Skin of body (tissue), 2 donors: ENCODE results near the gene NELFCD. TPM values are rescaled to one million over a fixed set of nuclear protein-coding genes. Genes with fewer than 3 reads are reported as not detected.
A peak's percentile ranks its signal among the peaks of the same experiment; 100 is the strongest.
"Not testable (repeated sequence)": the region's sequence is repeated elsewhere in the genome, so short reads cannot be mapped to it uniquely, and the experiment has no call there.

Experiments used
- DNase-seq: peaks from one replicate; lab custom pipeline; 2025; lab: John Stamatoyannopoulos, UW
- total RNA-seq: library from RNA; depleted of rRNA; stranded (reverse); fragments of >200 nt; gene quantifications from one replicate; pipeline ENCODE4 v1.2.3, GENCODE V29; 2014

The NELFCD gene, protein sequence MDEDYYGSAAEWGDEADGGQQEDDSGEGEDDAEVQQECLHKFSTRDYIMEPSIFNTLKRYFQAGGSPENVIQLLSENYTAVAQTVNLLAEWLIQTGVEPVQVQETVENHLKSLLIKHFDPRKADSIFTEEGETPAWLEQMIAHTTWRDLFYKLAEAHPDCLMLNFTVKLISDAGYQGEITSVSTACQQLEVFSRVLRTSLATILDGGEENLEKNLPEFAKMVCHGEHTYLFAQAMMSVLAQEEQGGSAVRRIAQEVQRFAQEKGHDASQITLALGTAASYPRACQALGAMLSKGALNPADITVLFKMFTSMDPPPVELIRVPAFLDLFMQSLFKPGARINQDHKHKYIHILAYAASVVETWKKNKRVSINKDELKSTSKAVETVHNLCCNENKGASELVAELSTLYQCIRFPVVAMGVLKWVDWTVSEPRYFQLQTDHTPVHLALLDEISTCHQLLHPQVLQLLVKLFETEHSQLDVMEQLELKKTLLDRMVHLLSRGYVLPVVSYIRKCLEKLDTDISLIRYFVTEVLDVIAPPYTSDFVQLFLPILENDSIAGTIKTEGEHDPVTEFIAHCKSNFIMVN
- 62.0 TPM for total RNA-seq

DNA sequence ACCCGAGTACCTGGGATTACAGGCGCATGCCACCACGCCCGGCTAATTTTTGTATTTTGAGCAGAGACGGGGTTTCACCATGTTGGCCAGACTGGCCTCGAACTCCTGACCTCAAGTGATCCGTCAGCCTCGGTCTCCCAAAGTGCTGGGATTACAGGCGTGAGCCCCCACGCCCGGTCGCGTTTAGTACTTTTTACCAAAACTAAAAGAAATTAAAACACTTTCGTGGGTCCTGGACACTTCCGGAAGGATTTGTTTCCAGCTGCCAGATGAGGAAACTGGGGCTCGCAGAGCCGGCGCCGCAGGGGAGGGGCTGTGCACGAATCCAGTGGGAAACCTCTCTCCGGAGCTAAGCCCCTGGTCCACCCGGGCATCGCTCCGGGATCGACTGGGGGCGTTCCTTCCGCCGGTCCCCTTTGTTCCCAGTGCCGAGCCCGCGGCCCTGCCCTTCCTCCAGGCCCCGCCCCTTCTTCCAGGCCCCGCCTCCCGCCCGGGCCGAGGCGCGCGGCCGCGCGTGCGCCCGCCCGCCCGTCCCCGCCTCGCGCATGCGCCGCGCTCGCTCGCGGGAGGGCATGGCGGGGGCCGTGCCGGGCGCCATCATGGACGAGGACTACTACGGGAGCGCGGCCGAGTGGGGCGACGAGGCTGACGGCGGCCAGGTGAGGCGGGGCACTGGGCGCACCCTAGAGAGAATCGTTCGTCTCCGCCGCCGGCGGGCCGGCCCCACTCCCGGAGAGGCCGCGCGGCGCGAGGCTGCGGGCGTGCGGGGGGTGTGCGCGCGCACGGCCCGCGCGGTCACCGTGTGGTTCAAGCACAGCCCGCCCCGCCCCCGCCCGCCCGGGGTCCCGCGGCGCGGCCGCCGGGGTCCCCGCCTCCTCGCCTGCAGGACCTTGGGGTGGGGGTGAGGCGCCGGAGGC is at the start of gene NELFCD:
TSS of gene NELFCD (plus strand) at position 546 of the 917 bp plus-strand sequence. CDS start at position 600, 54 bp downstream.
- DNase-seq = peak; percentile 74

DNA sequence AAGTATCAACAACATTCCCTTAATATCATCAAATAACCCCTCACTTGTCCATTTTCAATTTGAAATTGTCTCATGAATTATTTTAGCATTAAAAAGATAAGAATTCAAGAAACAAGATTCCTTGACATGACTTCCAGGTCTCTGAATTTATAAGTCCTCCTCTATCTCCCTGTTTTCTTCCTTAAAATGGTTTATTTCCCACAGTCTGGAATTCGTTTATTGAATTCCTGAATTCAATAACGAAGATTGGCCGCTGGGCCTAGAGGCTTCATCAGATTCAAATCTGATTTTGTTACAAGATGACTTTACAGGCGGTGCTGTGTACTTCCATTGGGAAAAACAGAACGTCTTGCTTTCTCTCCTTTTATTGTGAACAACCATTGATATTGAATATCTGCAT is 48.9 kb upstream of the NELFCD start:
- DNase-seq = no peak

DNA sequence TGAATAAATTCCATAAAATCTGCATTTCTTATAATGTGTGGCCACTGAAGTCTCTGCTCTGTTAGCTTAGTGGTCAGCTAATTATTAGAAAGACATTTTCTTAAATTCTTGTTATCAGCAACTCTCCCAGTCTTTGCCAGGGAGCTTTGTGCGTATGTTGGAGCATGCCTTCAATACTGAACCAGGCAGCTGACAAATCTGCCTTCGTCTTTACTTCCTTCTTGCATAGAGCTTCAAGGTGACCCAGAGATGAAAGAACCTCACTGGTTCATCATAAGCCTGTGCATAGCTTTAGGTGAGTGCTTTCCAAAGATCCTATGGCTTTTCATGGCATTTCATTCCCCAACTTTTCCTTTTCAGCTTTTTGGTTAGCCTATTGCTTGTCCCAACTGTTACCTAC is 43.0 kb upstream of the NELFCD start:
- no peak for DNase-seq

DNA sequence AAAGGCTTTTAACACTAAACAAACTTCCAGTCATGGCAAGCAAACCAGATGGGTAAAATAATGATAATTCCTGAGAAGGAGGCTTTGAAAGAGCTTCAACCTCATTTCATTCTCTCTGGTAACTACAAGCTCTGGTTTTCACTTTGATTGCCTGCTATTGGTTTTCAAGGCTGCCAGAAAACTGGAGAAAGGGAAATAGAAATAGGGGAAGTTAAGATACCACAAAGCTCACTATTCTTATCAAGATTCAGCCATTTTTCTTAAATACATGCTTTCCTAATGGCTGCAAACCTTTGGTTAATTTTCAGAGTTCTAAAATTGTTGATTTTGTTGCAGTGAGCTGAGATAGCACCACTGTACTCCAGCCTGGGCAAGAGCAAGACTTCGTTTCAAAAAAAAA is 42.5 kb upstream of the NELFCD start:
- DNase-seq = no peak

DNA sequence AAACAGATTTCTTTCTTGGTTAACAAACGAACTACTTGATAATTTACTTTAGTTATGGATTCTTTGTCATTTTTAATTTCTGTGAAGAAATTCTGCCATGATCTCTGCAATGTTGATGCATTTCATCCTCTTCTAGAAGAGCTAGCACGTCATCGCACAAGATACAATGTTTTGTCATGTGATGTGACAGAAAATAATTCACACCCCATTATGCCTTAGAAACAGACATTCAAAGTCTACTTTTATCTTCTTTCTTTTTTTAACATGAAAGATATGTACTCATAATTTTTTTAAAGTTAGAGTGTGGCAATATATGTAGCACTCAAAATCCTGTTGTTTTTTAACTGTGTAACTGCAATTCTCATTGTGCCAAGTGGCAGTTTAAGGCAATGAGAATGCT is 39.6 kb upstream of the NELFCD start:
- no peak for DNase-seq

DNA sequence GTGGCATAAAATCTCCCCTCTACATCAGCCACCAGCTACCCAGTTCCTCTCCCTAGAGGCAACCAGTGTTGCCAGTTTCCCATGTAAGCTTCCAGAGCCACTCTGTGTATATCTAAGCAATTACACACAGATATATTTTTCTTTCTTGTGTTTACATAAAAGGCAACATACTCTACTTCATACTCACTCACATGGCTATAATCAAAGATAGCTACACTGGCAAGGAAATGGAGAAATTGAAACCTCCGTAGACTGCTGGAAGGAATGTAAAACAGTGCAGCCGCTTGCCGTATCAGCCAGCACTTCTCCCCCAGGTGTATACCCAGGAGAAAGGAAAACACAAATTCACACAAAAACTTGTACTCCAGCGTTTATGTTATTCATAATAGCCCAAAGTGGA is 38.5 kb upstream of the NELFCD start:
- DNase-seq = no peak

DNA sequence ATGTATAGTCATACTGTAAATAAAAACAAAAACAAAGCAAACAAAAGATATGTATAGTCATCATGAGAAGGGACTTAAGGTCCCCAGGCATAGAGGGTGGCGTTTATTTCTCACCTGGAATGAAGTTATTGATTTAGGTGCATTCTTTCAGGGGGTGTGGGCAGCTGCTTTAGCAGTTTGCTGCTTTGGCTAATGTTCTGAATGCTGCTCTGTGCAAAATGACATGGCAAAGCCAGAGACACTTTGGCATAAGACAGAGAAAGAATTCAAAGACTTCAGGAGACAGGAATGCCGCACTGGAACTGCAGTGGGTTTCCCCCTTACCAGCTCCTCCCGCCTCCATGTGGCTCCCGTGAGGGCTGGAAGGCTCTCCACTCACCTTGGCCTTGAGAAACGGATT is 36.4 kb upstream of the NELFCD start:
- DNase-seq = no peak

DNA sequence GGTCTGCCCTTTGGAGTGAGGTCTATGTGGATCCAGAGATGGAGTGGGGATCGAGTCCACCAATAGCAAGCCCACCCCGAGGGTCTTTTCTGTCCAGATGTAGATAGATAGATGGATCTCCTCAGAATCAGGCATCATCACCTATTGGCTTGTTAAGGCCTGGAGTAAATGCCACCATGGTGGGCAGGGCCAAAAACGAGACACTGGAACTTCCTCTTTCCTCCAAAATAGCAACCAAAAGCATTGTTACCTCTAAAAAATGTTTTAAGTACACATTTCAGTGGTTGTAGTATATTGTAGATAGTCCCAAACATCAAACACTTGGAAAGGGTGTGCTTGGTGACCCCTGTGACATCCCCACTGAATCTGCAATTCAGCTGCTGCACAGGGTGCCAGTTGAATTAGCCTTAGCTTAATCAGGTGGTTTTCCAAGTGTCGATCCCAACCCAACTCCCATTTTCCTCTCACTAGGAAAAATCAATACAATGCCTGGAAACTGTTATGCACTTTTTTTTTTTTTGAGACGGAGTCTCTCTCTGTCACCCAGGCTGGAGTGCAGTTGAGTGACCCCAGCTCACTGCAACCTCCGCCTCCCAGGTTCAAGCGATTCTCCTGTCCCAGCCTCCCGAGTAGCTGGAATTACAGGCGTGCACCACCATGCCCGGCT is 35.0 kb upstream of the NELFCD start:
- no peak for DNase-seq

DNA sequence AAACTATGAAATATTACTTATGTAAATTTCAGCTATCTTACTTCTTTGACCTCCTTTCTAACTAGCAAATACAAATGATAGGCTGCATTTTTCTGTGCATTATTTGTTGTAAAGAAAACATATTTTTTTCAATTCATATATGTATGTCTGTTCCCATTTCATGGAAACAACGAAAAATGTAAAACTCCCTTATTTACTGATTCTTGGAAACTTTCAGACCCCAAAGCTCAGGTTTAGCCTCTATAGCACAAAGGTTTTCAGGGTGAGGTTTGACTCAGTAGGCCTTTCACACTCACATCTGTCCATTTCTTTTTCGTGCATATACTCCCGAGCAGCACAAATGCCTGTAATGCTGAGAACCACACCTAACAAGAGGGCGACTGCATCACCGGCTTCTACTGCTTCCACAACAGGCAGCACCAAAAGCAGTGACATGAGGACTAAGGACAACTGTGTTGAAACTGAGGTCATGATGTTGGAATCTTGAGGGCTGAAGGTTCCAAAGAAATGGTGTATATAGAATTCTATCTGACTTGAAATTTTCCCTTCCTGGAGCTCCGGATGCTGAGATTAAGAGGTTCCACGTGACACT is 33.2 kb upstream of the NELFCD start:
- DNase-seq = not testable (repeated sequence)

DNA sequence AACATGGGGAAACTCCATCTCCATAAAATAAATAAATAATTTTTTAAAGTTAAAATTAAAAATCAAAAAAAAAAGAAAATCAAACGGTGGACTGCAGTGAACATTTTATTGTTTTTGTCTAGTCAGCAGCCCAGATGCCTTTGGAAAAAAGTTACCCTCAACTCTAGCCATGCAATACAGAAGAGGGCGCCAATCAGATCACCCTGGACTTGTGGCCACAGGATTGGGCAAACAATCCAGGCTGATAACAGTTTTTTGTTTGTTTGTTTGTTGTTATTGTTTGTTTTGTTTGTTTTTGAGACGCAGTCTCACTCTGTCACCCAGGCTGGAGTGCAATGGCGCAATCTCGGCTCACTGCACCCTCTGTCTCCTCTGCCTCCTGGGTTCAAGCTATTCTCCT is 30.5 kb upstream of the NELFCD start:
- DNase-seq = no peak

DNA sequence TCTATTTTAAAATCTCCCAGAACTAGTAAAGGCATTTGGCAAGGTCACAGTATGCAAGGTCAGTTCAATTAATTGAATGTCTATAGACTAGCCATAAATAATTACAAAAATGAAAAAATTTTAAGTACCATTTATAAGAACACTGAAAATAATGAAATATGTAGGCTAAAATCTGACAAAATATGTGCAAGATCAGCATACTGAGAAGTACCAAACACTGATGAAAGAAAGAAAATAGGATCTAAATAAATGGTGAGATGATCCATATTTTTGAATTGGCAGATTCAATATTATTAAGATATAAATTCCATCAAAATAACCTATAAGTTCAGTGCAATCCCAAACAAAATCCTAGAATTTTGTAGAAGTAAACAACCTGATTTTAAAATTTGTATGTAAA is 28.0 kb upstream of the NELFCD start:
- DNase-seq = no peak

DNA sequence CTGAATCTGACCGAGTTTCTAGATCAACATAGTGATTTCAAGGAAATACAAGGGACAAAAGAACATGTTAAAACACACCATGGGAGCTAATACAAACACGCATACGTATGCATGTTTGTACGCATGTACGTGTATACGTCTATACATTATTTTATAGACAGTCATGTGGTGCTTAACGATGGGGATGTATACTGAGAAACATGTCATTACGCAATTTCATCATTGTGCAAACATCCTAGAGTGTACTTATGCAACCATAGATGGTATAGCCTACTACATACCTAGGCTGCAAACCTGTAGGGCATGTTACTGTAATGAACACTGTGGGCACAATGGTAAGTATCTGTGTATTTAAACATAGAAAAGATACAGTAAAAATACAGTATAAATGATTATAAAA is 25.0 kb upstream of the NELFCD start:
- no peak for DNase-seq

DNA sequence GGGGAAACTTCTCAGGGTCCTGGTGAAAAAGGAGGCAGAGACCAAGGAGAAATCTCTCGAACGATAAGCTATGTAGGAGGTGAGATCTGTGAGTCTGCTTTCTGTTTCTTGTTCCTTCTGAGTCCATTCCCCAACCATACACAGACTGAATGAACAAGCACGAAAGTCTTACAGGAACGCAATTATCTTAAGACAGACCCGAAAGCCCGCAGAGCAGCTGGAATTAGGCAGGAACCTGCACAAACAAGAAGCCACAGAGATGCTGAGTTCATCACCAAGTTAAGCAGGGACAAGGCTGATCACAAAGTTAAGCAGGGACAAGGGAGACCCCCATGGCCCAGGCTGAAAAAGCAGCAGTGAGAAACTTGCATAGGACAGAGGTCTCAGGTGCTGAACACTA is 21.4 kb upstream of the NELFCD start:
- no peak for DNase-seq

DNA sequence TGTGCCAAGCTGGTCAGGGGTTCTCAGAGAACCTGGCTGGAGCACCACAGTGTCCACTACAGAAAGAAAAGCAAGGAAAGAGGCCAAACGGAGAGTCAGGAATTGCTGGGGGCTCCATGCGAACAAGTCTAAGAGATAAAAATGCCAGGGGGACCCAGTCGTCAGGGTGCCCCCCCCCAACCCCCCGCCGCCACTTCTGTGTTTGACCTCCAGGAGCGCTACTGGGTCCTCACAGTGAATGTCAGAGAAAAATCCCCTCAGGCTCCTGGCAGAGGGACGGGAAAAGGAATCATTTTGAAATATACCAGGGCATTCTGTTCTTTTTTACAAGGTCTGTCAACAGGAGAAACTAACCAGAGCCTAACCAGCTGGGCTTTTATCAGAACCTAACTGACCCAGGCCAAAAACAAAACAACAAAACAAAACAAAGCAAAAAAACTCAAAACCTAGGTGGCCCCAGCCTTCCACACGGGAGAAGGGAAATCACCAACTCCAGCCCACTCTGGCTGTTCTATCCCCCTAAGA is 17.9 kb upstream of the NELFCD start:
- no peak for DNase-seq

DNA sequence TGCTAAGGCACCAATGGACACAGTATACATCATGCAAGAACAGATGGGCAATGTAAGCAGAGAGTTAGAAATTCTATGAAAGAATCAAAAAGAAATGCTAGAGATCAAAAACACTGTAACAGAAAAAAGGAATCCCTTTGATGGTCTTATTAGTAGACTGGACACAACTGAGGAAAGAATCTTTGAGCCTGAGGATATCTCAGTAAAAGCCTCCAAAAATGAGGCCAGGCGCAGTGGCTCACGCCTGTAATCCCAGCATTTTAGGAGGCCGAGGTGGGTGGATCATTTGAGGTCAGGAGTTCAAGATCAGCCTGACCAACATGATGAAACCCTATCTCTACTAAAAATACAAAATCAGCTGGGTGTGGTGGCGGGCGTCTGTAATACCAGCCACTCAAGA is 17.1 kb upstream of the NELFCD start:
- DNase-seq = not testable (repeated sequence)

DNA sequence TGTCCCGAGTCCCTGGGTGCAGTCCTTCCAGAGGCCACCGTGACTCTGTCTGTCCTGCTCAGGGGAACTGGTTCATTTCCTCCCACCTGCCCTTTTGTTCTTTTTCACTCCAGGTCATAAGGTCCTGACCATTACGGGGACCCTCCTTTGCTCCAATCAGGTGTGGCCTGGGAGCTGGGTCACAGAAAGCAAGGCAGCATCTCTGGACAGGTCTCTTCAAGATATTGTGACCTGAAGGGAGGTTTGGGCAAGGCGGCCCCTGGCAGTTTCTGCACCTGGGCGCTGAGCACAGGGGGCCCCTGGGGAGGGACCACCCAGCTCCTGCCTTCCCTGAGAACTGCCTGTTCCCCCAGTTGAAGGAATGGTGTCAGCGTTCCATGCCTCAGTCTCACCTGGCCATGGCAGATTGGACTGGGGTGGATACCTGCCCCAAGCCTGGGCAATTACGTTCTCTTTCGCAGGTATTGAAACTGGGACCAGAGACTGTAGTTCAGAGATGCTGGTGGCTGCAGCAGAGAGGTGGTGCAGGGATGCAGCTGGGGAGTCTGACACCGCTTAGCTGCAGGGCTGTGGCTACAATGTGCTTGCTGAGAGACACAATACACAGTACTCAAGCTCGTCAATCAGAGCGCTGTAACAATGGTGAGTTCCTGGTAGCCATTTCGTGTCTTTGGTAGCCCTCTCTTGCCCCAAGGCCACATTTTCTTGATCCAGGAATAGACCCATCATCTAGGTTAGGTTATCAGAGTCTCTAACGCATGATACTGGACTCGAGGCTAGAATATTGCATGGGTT is 15.6 kb upstream of the NELFCD start:
- DNase-seq = no peak

DNA sequence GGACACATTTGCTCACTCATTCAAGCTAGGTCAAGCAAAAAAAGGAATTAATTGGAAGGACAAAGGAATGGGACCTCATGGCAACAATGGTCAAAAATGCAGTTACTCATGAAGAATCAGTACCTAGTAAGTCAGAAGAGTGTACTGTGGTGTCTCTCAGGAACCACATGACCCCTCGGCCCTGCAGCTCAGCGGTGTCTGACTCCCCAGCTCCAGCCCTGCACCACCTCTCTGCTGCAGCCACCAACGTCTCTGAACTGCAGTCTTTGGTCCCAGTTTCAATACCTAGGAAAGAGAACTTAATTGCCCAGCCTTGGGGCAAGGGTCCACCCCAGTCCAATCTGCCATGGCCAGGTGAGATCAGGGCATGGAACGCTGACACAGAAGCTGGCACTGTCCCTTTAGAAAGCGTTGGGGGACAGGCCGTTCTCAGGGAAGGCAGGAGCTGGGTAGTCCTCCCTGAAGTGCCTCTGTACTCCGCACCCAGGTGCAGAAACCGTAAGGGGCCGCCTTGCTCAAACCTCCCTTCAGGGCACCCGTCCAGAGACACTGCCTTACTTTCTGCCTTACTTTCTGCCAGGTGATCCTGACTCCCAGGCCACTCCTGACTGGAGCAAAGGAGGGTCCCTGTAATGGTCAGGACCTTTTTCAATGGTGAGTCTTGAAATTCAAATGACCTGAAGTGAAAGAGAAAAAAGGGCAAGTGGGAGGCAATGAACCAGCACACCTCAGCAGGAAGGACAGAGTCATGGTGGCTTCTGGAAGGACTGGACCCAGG is 13.2 kb upstream of the NELFCD start:
- DNase-seq = no peak

DNA sequence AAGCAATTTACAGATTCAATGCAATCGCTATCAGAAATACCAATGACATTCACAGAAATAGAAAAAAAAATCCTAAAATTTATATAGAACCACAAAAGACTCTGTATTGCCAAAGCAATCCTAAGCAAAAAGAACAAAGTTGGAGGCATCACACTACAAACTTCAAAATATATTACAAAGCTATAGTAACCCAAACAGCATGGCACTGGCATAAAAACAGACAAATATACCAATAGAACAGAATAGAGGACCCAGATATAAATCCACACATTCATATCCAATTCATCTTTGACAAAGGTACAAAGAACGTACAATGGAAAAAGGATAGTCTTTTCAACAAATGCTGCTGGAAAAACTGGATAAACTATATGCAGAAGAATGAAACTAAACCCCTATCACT is 11.6 kb upstream of the NELFCD start:
- DNase-seq = no peak

DNA sequence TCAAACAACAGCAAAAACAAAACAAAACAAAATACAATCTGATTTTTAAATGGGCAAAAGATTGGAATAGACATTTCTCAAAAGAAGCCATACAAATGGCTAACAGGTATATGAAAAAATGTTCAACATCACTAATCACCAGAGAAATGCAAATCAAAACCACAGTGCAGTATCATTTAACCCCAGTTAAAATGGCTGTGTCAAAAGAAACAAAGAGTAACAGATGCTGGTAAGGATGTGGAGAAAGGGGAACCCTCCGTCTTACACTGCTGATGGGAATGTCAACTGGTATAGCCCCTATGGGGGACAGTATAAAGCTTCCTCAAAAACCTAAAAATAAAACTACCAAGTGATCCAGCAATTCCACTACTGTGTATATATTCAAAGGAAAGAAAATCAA is 10.9 kb upstream of the NELFCD start:
- no peak for DNase-seq
